B cell (primary cell): ENCODE data around the gene EIF2S1. TPM values are rescaled to one million over a fixed set of nuclear protein-coding genes. Genes with fewer than 3 reads are reported as not detected.
"Not testable (repeated sequence)": the region's sequence is repeated elsewhere in the genome, so short reads cannot be mapped to it uniquely, and the experiment has no call there.

Experiments used
- ATAC-seq: fragments of 200-7000 bp; cut with Tn5 transposase; one replicate; pipeline ENCODE4 v1.10.0; 2021; ENCODE audit warnings: low read depth, mild to moderate bottlenecking, moderate number of reproducible peaks, moderate library complexity
- CTCF ChIA-PET: fragments of 350-600 bp; sonication (Branson Sonifier 250); formaldehyde crosslinking; loops from one replicate; lab custom pipeline; 2021; ENCODE audit warnings: antibody characterized with exemption, inconsistent platforms; lab: Charles Lee
- POLR2A ChIA-PET: fragments of 350-600 bp; sonication (Branson Sonifier 250); formaldehyde crosslinking; loops from one replicate; lab custom pipeline; 2021; ENCODE audit warnings: antibody characterized with exemption; lab: Charles Lee
- DNase-seq: peaks from one replicate; pipeline ENCODE4 v3.0.0; 2013
- H2AFZ ChIP-seq: 2 replicates; pipeline ENCODE4 v1.6.1; 2012; ENCODE audit warnings: mild to moderate bottlenecking, low read depth, low read length; ENCODE audit not compliant: insufficient read depth, poor library complexity, severe bottlenecking
- H3K27ac ChIP-seq, 2 donors: 1 replicate in 1 of 2; 2 replicates in 1 of 2; pipeline ENCODE4 v1.5.1; 2012 to 2013; ENCODE audit warnings: low read length in 2 of 2, mild to moderate bottlenecking in 2 of 2, moderate library complexity in 1 of 2
- H3K27me3 ChIP-seq, 4 experiments: fragments of 200-600 bp in 1 of 4; sonication (generic) in 1 of 4; replicated peaks in 1 of 4; 1 replicate in 2 of 4; 2 replicates in 2 of 4; pipeline versions ENCODE4 v1.6.1 to v1.7.0; 2013 to 2016; ENCODE audit warnings: low read length in 3 of 4, mild to moderate bottlenecking in 2 of 4, mixed read lengths in 1 of 4, moderate library complexity in 1 of 4; ENCODE audit not compliant: insufficient read depth in 4 of 4, control insufficient read depth in 3 of 4; ENCODE audit errors: control extremely low read depth in 1 of 4
- H3K36me3 ChIP-seq, 2 experiments: replicated peaks in 1 of 2; 1 replicate in 1 of 2; 2 replicates in 1 of 2; pipeline versions ENCODE4 v1.6.1 to v1.7.1; 2013; ENCODE audit warnings: low read length in 1 of 2; ENCODE audit not compliant: insufficient read depth in 2 of 2, control insufficient read depth in 1 of 2; ENCODE audit errors: control extremely low read depth in 1 of 2, extremely low read depth in 1 of 2
- H3K4me1 ChIP-seq, 2 donors: fragments of 200-600 bp in 1 of 2; sonication (generic) in 1 of 2; 1 replicate in 1 of 2; 2 replicates in 1 of 2; pipeline versions ENCODE4 v1.5.1 to v1.6.1; 2013 to 2017; ENCODE audit warnings: low read length in 2 of 2; ENCODE audit not compliant: control insufficient read depth in 2 of 2, insufficient read depth in 2 of 2
- H3K4me2 ChIP-seq: replicated peaks from 2 replicates; pipeline ENCODE3; 2012; ENCODE audit warnings: mild to moderate bottlenecking, low read depth, low read length; ENCODE audit not compliant: poor library complexity, severe bottlenecking
- H3K4me3 ChIP-seq, 5 experiments: fragments of 200-600 bp in 1 of 5; sonication (generic) in 1 of 5; 1 replicate in 3 of 5; 2 replicates in 2 of 5; pipeline versions ENCODE4 v1.5.1 to v1.7.0; 2011 to 2016; ENCODE audit warnings: low read length in 4 of 5, mild to moderate bottlenecking in 4 of 5, low read depth in 2 of 5, control low read depth in 1 of 5, moderate library complexity in 1 of 5; ENCODE audit not compliant: insufficient read depth in 1 of 5; ENCODE audit errors: control extremely low read depth in 1 of 5, extremely low read depth in 1 of 5
- H3K79me2 ChIP-seq: fragments of 200-600 bp; sonication (generic); one replicate; pipeline ENCODE4 v1.6.0; 2016; ENCODE audit warnings: low read length; ENCODE audit not compliant: control insufficient read depth, insufficient read depth
- H3K9ac ChIP-seq: fragments of 200-600 bp; sonication (generic); 2 replicates; pipeline ENCODE4 v1.6.1; 2017; ENCODE audit warnings: mild to moderate bottlenecking, low read length, moderate library complexity
- H3K9me3 ChIP-seq, 3 donors: one replicate each; pipeline versions ENCODE4 v1.6.1 to v1.7.1; 2013; ENCODE audit warnings: low read length in 2 of 3; ENCODE audit not compliant: control insufficient read depth in 2 of 3, insufficient read depth in 1 of 3; ENCODE audit errors: control extremely low read depth in 1 of 3
- H4K20me1 ChIP-seq: 2 replicates; pipeline ENCODE4 v1.6.0; 2012; ENCODE audit warnings: mild to moderate bottlenecking, low read length; ENCODE audit not compliant: insufficient read depth, control insufficient read depth, poor library complexity, severe bottlenecking
- H3K27ac Mint-ChIP-seq: one replicate; pipeline ENCODE4 v1.8.0; 2021; ENCODE audit warnings: mixed read lengths
- H3K27me3 Mint-ChIP-seq: one replicate; pipeline ENCODE4 v1.8.0; 2021; ENCODE audit warnings: mixed read lengths
- H3K4me1 Mint-ChIP-seq: one replicate; pipeline ENCODE4 v1.8.0; 2021; ENCODE audit warnings: mixed read lengths
- H3K4me3 Mint-ChIP-seq: one replicate; pipeline ENCODE4 v1.8.0; 2021; ENCODE audit warnings: mixed read lengths
- H3K9me3 Mint-ChIP-seq: one replicate; pipeline ENCODE4 v1.8.0; 2022; ENCODE audit warnings: mixed read lengths; ENCODE audit not compliant: insufficient read depth
- CTCF ChIP-seq: fragments of 200-600 bp; IDR thresholded peaks from one replicate; pipeline ENCODE4 v1.8.0; 2022; ENCODE audit warnings: antibody characterized with exemption, mild to moderate bottlenecking
- EZH2 ChIP-seq: IDR thresholded peaks from 2 replicates; pipeline ENCODE4 v1.6.1; 2012; ENCODE audit warnings: borderline replicate concordance, low read depth, mild to moderate bottlenecking, moderate library complexity, low read length; ENCODE audit not compliant: insufficient read depth, poor library complexity, severe bottlenecking
- WGBS: methylation state at CpG from one replicate; pipeline ENCODE4 v1.1.5; 2013; ENCODE audit warnings: missing lambda C conversion rate; ENCODE audit not compliant: insufficient coverage; 5-methylcytosine and 5-hydroxymethylcytosine counted together
- intact Hi-C: fragments of 100-400 bp; cut with micrococcal nuclease; formaldehyde crosslinking; loops from one replicate; pipeline ENCODE4 v1.10.0; 2022
- polyA plus RNA-seq: library from polyadenylated mRNA; depleted of rRNA; stranded (reverse); fragments of >200 nt; gene quantifications from 2 replicates; pipeline ENCODE4 v1.2.3, GENCODE V29; 2012
- total RNA-seq, 2 donors: library from RNA; stranded (reverse); fragments of 120-200 nt in 1 of 2; gene quantifications; 1 replicate in 1 of 2; 2 replicates in 1 of 2; pipeline versions ENCODE4 v1.2.3 to v1.2.4, GENCODE V29; 2013 to 2022

The EIF2S1 gene
- total and polyA plus RNA-seq, 2 donors (not counting 1 experiment from before 2014, with no cell fraction given), result 10.4 to 39.9 TPM

GRCh38 chr14:67319142-67319541 is 41.0 kb upstream of the EIF2S1 start:
- Histone ChIP-seq H3K4me3 (no peak overlapping the region), H3K27ac (no peak overlapping the region), H4K20me1 (no peaks in the 10 kb centered on the region), H2AFZ (no peak overlapping the region), H3K9me3 (no peaks in the 10 kb centered on the region), H3K4me1 (no peaks in the 10 kb centered on the region), H3K27me3 (no peaks in the 10 kb centered on the region), H3K36me3 (peaks cover 3 to 11% of the 10 kb centered on the region in 2 experiments), H3K79me2 (no peaks in the 10 kb centered on the region), H3K9ac (no peak overlapping the region), H3K4me2 (no peak overlapping the region)
- Mint-ChIP-seq H3K27ac (no peak overlapping the region), H3K4me1 (no peaks in the 10 kb centered on the region), H3K9me3 (no peaks in the 10 kb centered on the region), H3K4me3 (no peak overlapping the region), H3K27me3 (no peaks in the 10 kb centered on the region)
- ChIA-PET POLR2A (no interaction called here), CTCF (no interaction called here)
- intact Hi-C loops, result no loop called here
- DNase-seq (no peak), ATAC-seq (no peak)
- no peak for TF ChIP-seq CTCF
- no peak for TF ChIP-seq EZH2

- H4K20me1 ChIP-seq, H3K27ac Mint-ChIP-seq, H3K9me3 ChIP-seq, intact Hi-C loops, H3K9ac ChIP-seq, H3K4me3 Mint-ChIP-seq, H3K27me3 ChIP-seq, ATAC-seq, H3K4me3 ChIP-seq, H3K9me3 Mint-ChIP-seq, CTCF ChIA-PET, H3K4me2 ChIP-seq, H3K4me1 ChIP-seq, DNase-seq, H3K27me3 Mint-ChIP-seq, H3K79me2 ChIP-seq, POLR2A ChIA-PET, H3K27ac ChIP-seq, H3K4me1 Mint-ChIP-seq, H2AFZ ChIP-seq: not testable (repeated sequence)
- 100% methylated on average over 1 of the region's 4 CpGs for WGBS
- peaks cover 10 to 35% of the 10 kb centered on the region in 2 experiments for H3K36me3 ChIP-seq
Observed at GRCh38 chr14:67329666-67330065, 30.5 kb upstream of the EIF2S1 start.
